MM.1S (cell line): ENCODE data around the gene BCAS3.

Experiments used
- DNase-seq: peaks from one replicate; pipeline ENCODE4 v3.0.0-alpha.2; 2015
- H2AFZ ChIP-seq: fragments of 300-600 bp; sonication (generic); 2 replicates; pipeline ENCODE4 v1.6.0; 2016; ENCODE audit warnings: antibody characterized with exemption, low read length
- H3F3A ChIP-seq: fragments of 300-600 bp; sonication (generic); 2 replicates; pipeline ENCODE4 v1.6.1; 2016; ENCODE audit warnings: mild to moderate bottlenecking, antibody characterized with exemption, low read length, moderate library complexity, mixed read lengths; ENCODE audit not compliant: insufficient read depth
- H3K27ac ChIP-seq: fragments of 300-600 bp; sonication (generic); 2 replicates; pipeline ENCODE4 v1.5.1; 2016; ENCODE audit warnings: mild to moderate bottlenecking, low read length
- H3K27me3 ChIP-seq: fragments of 300-600 bp; sonication (generic); replicated peaks from 2 replicates; pipeline ENCODE4 v1.6.0; 2016; ENCODE audit warnings: low read length; ENCODE audit not compliant: insufficient read depth
- H3K36me3 ChIP-seq: fragments of 300-600 bp; sonication (generic); replicated peaks from 2 replicates; pipeline ENCODE4 v1.6.1; 2016; ENCODE audit warnings: mild to moderate bottlenecking, low read length, mixed read lengths; ENCODE audit not compliant: insufficient read depth
- H3K4me1 ChIP-seq: fragments of 300-600 bp; sonication (generic); 2 replicates; pipeline ENCODE4 v1.6.1; 2016; ENCODE audit warnings: low read length, mixed read lengths
- H3K4me2 ChIP-seq: fragments of 300-600 bp; sonication (generic); 2 replicates; pipeline ENCODE4 v1.6.0; 2016; ENCODE audit warnings: low read depth, low read length
- H3K4me3 ChIP-seq: fragments of 300-600 bp; sonication (generic); 2 replicates; pipeline ENCODE4 v1.5.1; 2016; ENCODE audit warnings: low read length, mixed read lengths
- H3K79me2 ChIP-seq: fragments of 300-600 bp; sonication (generic); 2 replicates; pipeline ENCODE4 v1.6.1; 2016; ENCODE audit warnings: mixed run types, low read length, mixed read lengths
- H3K9ac ChIP-seq: fragments of 300-600 bp; sonication (generic); 2 replicates; pipeline ENCODE4 v1.6.1; 2016; ENCODE audit warnings: low read length, mixed read lengths
- H3K9me2 ChIP-seq: fragments of 300-600 bp; sonication (generic); replicated peaks from 2 replicates; pipeline ENCODE4 v1.6.1; 2016; ENCODE audit warnings: mild to moderate bottlenecking, low read length, mixed read lengths; ENCODE audit not compliant: insufficient read depth
- H3K9me3 ChIP-seq: fragments of 300-600 bp; sonication (generic); replicated peaks from 2 replicates; pipeline ENCODE4 v1.6.1; 2016; ENCODE audit warnings: mild to moderate bottlenecking, low read length, mixed read lengths; ENCODE audit not compliant: insufficient read depth
- H4K20me1 ChIP-seq: fragments of 300-600 bp; sonication (generic); 2 replicates; pipeline ENCODE4 v1.6.1; 2016; ENCODE audit warnings: mild to moderate bottlenecking, low read length, moderate library complexity, mixed read lengths; ENCODE audit not compliant: insufficient read depth
- EZH2 ChIP-seq: fragments of 300-600 bp; sonication (generic); optimal IDR thresholded peaks from 2 replicates; pipeline ENCODE3; 2017; ENCODE audit warnings: low read depth, mild to moderate bottlenecking, antibody characterized with exemption, low read length, mixed read lengths
- EZH2phosphoT487 ChIP-seq: fragments of 300-600 bp; sonication (generic); IDR thresholded peaks from 2 replicates; pipeline ENCODE4 v1.6.1; 2018; ENCODE audit warnings: antibody characterized with exemption, low read length
- TF ChIP-seq, protein P1 (sequence below): fragments of 300-600 bp; sonication (generic); IDR thresholded peaks from 2 replicates; pipeline ENCODE4 v1.5.1; 2016; ENCODE audit warnings: antibody characterized with exemption, low read length, mixed read lengths

BCAS3 gene

DNA sequence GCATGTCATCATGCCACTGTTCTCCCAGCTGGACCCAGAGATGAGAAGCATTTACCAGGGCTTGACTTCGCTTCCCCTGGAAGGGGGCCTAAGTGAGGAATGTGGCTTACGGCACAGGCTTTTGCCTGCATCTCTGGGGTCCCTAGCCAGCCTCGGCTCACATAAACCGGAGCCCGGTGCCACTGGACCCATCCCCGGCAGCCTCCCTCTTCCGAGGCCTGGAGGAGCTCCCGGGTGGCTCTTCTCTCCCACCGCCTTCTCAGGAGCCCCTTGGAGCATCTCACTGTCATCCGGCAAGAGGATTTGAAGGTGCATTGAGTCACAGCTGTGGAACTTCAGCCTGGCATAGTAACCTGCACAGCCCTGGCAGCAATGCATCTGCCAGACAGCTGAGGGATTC, 692.1 kb downstream of the BCAS3 start:
- Histone ChIP-seq H3K79me2 (no peaks in the 10 kb centered on the region), H3K4me2 (no peak overlapping the region), H3K9me2 (no peaks in the 10 kb centered on the region), H3K9me3 (no peaks in the 10 kb centered on the region), H4K20me1 (no peaks in the 10 kb centered on the region), H3K36me3 (no peaks in the 10 kb centered on the region), H3K4me3 (no peak overlapping the region), H2AFZ (no peak overlapping the region), H3F3A (no peaks in the 10 kb centered on the region), H3K27me3 (no peaks in the 10 kb centered on the region), H3K9ac (no peak overlapping the region), H3K27ac (no peak overlapping the region), H3K4me1 (no peaks in the 10 kb centered on the region)
- no peak for TF ChIP-seq EZH2
- TF ChIP-seq EZH2phosphoT487: no peak
- TF ChIP-seq, protein P1, sequence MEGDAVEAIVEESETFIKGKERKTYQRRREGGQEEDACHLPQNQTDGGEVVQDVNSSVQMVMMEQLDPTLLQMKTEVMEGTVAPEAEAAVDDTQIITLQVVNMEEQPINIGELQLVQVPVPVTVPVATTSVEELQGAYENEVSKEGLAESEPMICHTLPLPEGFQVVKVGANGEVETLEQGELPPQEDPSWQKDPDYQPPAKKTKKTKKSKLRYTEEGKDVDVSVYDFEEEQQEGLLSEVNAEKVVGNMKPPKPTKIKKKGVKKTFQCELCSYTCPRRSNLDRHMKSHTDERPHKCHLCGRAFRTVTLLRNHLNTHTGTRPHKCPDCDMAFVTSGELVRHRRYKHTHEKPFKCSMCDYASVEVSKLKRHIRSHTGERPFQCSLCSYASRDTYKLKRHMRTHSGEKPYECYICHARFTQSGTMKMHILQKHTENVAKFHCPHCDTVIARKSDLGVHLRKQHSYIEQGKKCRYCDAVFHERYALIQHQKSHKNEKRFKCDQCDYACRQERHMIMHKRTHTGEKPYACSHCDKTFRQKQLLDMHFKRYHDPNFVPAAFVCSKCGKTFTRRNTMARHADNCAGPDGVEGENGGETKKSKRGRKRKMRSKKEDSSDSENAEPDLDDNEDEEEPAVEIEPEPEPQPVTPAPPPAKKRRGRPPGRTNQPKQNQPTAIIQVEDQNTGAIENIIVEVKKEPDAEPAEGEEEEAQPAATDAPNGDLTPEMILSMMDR: no peak
- no peak for DNase-seq

DNA sequence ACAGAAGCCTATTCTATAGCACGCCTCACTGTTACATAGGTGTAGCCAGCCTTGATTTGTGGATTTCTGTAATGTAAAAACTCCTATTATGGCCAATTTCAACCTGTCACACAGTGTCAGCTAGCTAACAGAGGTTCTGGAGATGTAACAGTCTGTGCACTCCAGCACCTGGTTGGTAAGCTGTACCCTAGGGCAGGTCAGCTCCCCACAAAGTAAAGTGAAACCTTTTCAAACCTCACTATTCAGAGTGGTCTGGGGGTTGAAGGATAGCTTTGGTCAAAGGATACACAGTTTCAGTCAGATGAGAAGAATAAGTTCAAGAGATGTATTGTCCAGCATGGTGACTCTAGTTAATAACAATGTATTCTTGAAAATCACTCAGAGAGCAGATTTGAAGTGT, 693.5 kb downstream of the BCAS3 start:
- no peaks in the 10 kb centered on the region for H4K20me1 ChIP-seq
- H3K27ac ChIP-seq: no peak overlapping the region
- no peaks in the 10 kb centered on the region for H3K36me3 ChIP-seq
- H3K27me3 ChIP-seq: no peaks in the 10 kb centered on the region
- no peak for DNase-seq
- no peak overlapping the region for H3K4me2 ChIP-seq
- TF ChIP-seq EZH2phosphoT487 (no peak), EZH2 (no peak)
- TF ChIP-seq, protein P1: no peak
- no peaks in the 10 kb centered on the region for H3K79me2 ChIP-seq
- H3K4me1 ChIP-seq: no peaks in the 10 kb centered on the region
- H3K9me2 ChIP-seq: no peaks in the 10 kb centered on the region
- no peak overlapping the region for H3K9ac ChIP-seq
- H3K4me3 ChIP-seq: no peak overlapping the region
- H3K9me3 ChIP-seq: no peaks in the 10 kb centered on the region
- H3F3A ChIP-seq: no peaks in the 10 kb centered on the region
- no peak overlapping the region for H2AFZ ChIP-seq

DNA sequence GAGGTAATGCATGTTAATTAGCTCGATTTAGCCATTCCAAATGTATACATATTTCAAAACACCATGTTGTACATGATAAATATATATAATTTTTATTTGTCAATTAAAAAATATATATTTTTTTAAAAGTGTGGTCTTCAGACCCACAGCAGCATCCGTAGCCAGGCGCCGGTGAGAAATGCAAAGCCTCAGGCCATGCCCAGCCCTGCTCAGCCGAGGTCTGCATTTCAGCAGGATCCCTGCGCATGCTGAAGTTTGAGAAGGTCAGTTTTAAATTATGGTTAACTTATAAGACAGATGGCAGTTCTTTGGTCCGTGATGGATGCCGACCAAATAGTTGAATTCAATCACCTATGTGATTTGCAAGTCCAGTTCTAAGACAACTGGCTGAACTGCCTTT, 694.0 kb downstream of the BCAS3 start:
- Histone ChIP-seq H3K9me2 (no peaks in the 10 kb centered on the region), H3K4me3 (no peak overlapping the region), H3K4me1 (no peaks in the 10 kb centered on the region), H3K9ac (no peak overlapping the region), H3K9me3 (no peaks in the 10 kb centered on the region), H4K20me1 (no peaks in the 10 kb centered on the region), H3F3A (no peaks in the 10 kb centered on the region), H3K79me2 (no peaks in the 10 kb centered on the region), H3K27me3 (no peaks in the 10 kb centered on the region), H3K4me2 (no peak overlapping the region), H3K27ac (no peak overlapping the region), H3K36me3 (no peaks in the 10 kb centered on the region), H2AFZ (no peak overlapping the region)
- no peak for DNase-seq
- TF ChIP-seq, protein P1: no peak
- no peak for TF ChIP-seq EZH2phosphoT487
- TF ChIP-seq EZH2: no peak
